Measurements from ENCODE around the gene EEFSEC. TPM values are rescaled to one million over a fixed set of nuclear protein-coding genes. Genes with fewer than 3 reads are reported as not detected.

EEFSEC gene
- total RNA-seq, 1 donor: 3.0 TPM

DNA sequence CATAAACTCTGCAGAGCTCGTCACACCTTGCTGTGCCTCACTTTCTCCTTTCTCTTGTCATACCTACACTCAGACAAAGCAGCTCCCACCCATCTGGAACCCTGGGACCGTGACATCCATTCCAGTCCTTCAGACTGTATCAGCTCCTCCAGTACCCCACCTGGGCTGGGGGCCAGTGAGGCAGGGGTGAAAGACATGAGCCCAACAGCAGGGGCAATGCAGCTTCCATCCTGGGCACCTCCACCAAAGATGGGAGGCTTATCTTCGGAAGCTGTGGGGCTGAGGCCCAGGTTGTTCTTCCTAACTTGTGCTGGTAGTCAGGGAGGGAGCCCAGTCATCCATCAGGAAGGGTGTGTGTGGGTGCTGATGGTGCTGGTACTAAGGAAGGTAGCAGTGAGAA is 109.2 kb downstream of the EEFSEC start:
- DNase-seq (ENCODE audit: low read depth): no peak
- TF ChIP-seq, protein P1, sequence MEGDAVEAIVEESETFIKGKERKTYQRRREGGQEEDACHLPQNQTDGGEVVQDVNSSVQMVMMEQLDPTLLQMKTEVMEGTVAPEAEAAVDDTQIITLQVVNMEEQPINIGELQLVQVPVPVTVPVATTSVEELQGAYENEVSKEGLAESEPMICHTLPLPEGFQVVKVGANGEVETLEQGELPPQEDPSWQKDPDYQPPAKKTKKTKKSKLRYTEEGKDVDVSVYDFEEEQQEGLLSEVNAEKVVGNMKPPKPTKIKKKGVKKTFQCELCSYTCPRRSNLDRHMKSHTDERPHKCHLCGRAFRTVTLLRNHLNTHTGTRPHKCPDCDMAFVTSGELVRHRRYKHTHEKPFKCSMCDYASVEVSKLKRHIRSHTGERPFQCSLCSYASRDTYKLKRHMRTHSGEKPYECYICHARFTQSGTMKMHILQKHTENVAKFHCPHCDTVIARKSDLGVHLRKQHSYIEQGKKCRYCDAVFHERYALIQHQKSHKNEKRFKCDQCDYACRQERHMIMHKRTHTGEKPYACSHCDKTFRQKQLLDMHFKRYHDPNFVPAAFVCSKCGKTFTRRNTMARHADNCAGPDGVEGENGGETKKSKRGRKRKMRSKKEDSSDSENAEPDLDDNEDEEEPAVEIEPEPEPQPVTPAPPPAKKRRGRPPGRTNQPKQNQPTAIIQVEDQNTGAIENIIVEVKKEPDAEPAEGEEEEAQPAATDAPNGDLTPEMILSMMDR (IDR thresholded peaks at IDR 0.05; ENCODE audit: insufficient read depth, low read depth, low read length): no peak
- H3K4me3 ChIP-seq (ENCODE audit: low read depth, low read length): no peak overlapping the region

DNA sequence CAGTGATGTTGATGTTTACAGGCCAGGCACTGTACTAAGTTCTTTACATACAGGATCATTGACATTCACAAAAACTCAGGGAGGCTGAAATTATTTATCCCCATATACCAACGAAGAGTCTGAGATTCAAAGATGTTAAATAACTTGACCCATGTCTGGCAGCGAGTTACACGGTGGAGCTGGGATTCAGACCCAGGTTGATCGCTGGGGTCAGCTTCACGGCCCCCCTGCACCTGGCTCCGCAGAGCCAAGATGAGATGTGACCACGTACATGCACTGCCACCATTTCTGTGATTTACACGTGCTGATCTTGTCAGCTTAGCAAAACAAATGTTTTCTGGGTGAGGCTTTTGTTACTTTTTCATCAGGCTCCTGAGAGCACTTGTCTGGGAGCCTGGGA is 109.8 kb downstream of the EEFSEC start:
- no peak for DNase-seq (ENCODE audit: low read depth)
- no peak overlapping the region for H3K4me3 ChIP-seq (ENCODE audit: low read depth, low read length)
- TF ChIP-seq, protein P1 (IDR thresholded peaks at IDR 0.05; ENCODE audit: insufficient read depth, low read depth, low read length): no peak

DNA sequence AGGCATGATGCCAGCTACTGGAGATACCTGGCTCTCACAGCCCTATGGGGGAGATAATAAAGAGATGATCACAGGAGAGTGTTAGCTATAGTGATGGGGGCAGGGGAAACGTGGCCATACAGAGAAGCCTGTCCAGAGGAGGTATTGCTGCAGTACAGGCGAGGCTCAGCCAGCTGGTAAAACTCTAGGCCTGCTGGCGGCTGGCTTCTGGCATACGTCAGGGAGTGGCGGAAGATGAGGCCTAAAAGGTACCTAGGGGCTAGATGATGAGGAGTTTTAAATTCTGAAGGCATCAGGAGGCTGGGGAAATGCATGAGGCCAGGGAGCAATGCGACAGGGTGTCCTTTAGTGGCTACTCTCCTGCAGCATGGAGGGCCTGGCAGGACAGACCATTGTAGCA is 110.7 kb downstream of the EEFSEC start:
- no peak for DNase-seq (ENCODE audit: low read depth)
- TF ChIP-seq, protein P1 (IDR thresholded peaks at IDR 0.05; ENCODE audit: insufficient read depth, low read depth, low read length): no peak
- no peak overlapping the region for H3K4me3 ChIP-seq (ENCODE audit: low read depth, low read length)

DNA sequence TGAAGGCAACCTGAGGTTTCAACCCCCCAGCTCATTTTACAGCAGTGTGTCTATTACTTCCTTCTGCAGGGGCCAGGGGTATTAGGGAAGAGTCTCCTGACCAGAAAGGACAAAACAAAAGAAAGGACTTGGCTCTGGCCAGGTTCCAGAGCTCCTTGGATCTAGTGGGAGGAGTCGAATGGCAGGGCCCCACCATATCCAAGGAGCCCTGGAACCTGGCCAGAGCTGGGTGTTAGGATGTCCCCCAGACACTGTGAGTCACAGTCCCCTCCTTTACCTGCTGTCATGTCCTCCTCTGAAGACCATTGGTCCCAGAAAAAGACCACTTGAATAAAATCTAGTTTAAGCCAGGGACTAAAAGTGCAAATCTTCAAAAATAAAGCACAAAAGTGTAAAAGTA is 113.2 kb downstream of the EEFSEC start:
- DNase-seq (ENCODE audit: low read depth): no peak
- TF ChIP-seq, protein P1 (IDR thresholded peaks at IDR 0.05; ENCODE audit: insufficient read depth, low read depth, low read length): no peak
- H3K4me3 ChIP-seq (ENCODE audit: low read depth, low read length): no peak overlapping the region

DNA sequence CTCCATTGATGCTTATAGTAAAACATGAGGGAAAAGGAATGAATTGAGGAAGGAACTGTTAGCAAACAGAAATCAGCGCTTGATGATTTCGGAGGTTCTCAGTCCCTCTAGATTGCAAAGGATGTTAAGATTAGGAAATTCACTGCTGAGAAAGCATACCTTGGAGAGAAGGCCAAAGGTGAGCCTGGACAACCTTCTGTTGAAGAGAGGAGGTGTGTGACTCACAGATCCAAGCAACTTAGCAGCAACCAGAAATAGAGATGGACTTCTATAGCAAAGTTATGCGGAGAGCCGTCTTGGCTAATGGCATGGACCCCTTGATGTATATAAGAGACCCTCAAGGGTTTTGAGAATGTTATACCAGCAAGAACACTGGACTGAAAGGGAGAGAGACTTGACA is 114.3 kb downstream of the EEFSEC start:
- TF ChIP-seq, protein P1 (IDR thresholded peaks at IDR 0.05; ENCODE audit: insufficient read depth, low read depth, low read length): no peak
- no peak for DNase-seq (ENCODE audit: low read depth)
- no peak overlapping the region for H3K4me3 ChIP-seq (ENCODE audit: low read depth, low read length)

DNA sequence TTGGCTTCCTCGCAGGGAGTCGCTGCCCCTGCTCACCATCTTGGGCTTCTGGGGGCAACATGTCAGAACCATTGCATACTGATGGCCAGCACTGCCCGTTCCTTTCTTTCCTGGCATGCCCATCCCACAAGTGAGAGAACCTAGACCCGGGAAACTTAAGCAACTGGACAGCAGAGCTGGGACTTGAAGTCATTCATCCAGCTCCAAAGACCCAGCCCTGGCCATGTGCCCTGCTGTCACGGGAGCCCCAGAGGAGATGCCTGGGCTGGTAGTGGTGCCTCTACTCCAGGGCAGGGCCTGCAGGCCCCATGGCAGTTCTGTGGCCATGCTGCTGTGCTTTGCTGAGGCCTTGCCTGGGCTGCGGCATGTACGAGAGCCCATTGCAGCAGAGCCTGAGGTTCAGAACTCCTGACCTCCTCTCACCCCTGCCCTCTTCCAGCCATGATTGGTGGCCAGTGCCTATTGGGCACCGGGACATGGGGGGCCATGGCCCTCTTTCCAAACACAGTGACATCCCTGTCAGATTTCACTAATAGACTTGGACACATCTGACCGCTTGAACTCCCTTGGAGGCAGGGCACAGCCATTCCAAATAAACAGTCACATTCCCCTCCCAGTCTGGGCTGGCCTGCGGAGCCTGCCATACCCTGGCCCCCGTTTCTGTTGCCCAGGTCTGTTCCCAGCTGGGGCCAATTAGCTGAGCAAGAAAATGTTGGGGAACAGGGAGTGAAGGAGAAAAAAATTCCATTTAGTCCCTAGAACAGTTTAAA is 115.9 kb downstream of the EEFSEC start:
- H3K4me3 ChIP-seq (ENCODE audit: low read depth, low read length): no peak overlapping the region
- DNase-seq (ENCODE audit: low read depth): no peak
- TF ChIP-seq, protein P1 (IDR thresholded peaks at IDR 0.05; ENCODE audit: insufficient read depth, low read depth, low read length): no peak

DNA sequence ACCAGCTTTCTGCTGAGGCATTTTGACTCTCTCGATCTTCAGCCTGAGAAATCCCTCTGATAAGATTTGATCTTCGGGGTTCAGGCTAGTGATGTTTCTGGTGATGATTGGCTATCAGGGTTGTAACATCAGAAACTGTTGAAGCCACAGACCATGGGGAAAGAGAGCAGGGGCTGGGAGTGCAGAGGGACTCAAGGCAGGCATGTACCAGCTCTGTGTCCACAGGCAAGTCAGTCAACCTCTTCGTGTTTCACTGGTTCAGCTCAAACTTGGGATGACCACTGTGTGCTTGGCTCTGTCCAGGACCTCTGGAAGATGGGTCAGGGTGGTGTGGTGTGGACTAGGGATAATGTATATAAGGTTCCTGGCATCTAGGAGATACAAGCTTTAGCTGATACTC is 116.5 kb downstream of the EEFSEC start:
- DNase-seq (ENCODE audit: low read depth): no peak
- H3K4me3 ChIP-seq (ENCODE audit: low read depth, low read length): no peak overlapping the region
- TF ChIP-seq, protein P1 (IDR thresholded peaks at IDR 0.05; ENCODE audit: insufficient read depth, low read depth, low read length): no peak

Measured in fibroblast of villous mesenchyme (primary cell).